ENCODE data around the gene ARFRP1. TPM values are rescaled to one million over a fixed set of nuclear protein-coding genes. Genes with fewer than 3 reads are reported as not detected.

Gene ARFRP1
- total and polyA plus RNA-seq, 2 of the 13 experiments (the other 11 are each of a cell fraction or from before 2014, with no cell fraction given): 32.0 to 51.1 TPM

- POLR2A ChIA-PET: interaction anchor here (0.8 to 4.3 kb wide), 7 partner anchors 10 to 410 kb away, joined by 3 to 58 read pairs (median 5); partner anchors contain the start of genes GMEB2 and TCEA2
- Histone ChIP-seq H2AFZ (ENCODE audit: low read length) (no peak overlapping the region), H3K36me3 (replicated peaks in 1 of 2; ENCODE audit: control insufficient read depth in 1 of 2, insufficient read depth in 2 of 2, low read length in 2 of 2) (peaks cover 3 to 4% of the 10 kb centered on the region in 2 experiments; a peak in 4 of 5 replicates), H3K79me2 (ENCODE audit: insufficient read depth, low read length) (peaks cover 6% of the 10 kb centered on the region), H3K27me3 (ENCODE audit: control insufficient read depth in 1 of 2, insufficient read depth in 2 of 2, low read length in 2 of 2) (no peaks in the 10 kb centered on the region), H3K4me1 (ENCODE audit: insufficient read depth, low read length) (peaks cover 31% of the 10 kb centered on the region), H3K4me3 (replicated peaks in 1 of 3; ENCODE audit: insufficient read depth in 1 of 3, low read depth in 2 of 3, low read length in 3 of 3) (peak overlapping the region; percentile 66 to 83 (median 80)), H3K4me2 (ENCODE audit: low read depth, low read length) (peak overlapping the region; percentile 80), H4K20me1 (ENCODE audit: insufficient read depth, low read length) (peaks cover 3% of the 10 kb centered on the region; the same call in 1 of the 2 replicates), H3K9me3 (ENCODE audit: low read length) (no peaks in the 10 kb centered on the region), H3K9ac (ENCODE audit: insufficient read depth, low read depth, low read length) (peak overlapping the region; percentile 64), H3K27ac (ENCODE audit: extremely low read length, insufficient read depth, low read length) (peak overlapping the region; percentile 64)
- intact Hi-C loops (cut with micrococcal nuclease; ENCODE audit: unreplicated experiment): loop anchor here (10.0 kb wide), 1 partner anchor 118 kb away; the partner anchor contains the start of gene PTK6
- ATAC-seq: peak; percentile 48
- DNase-seq (ENCODE audit: low spot score): peak; percentile 41
- BruUV-seq (replicated peaks): no TSS peak
- in situ Hi-C loops (cut with HindIII; ENCODE audit: extremely low pct_ligation_motif_present, low pct_unique_long_range_greater_than_20kb): no loop called here
- CTCF ChIA-PET (ENCODE audit: low intra/inter-chr PET ratio, low total read pairs): no interaction called here
- FAIRE-seq: no peak
- WGBS (ENCODE audit: low lambda C conversion rate): 12% methylated on average over 37 of the region's 91 CpGs
- TF ChIP-seq ZNF572 (CRISPR knock-in tag; IDR thresholded peaks at IDR 0.05) (no peak), MATR3 (CRISPR knock-in tag; IDR thresholded peaks at IDR 0.05) (no peak), ZNF282 (IDR thresholded peaks at IDR 0.05; ENCODE audit: partially characterized antibody) (no peak), ZMYM3 (CRISPR knock-in tag; IDR thresholded peaks at IDR 0.05) (no peak), GABPA (IDR thresholded peaks at IDR 0.05; ENCODE audit: low read depth, low read length) (0 out of 2 replicates have a peak, but pooled peaks have one; percentile 6), GABPA (CRISPR knock-in tag; IDR thresholded peaks at IDR 0.05; ENCODE audit: low read depth) (no peak), SMARCC2 (IDR thresholded peaks at IDR 0.05) (no peak), THYN1 (CRISPR knock-in tag; IDR thresholded peaks at IDR 0.05; ENCODE audit: borderline replicate concordance, low read depth) (no peak), FOXA3 (CRISPR knock-in tag; IDR thresholded peaks at IDR 0.05) (no peak), RFX3 (CRISPR knock-in tag; IDR thresholded peaks at IDR 0.05) (no peak), GABPB1 (CRISPR knock-in tag; IDR thresholded peaks at IDR 0.05) (peak; percentile 35; the same call in 1 of the 2 replicates), ZNF772 (CRISPR knock-in tag; IDR thresholded peaks at IDR 0.05) (no peak), ZZZ3 (CRISPR knock-in tag; IDR thresholded peaks at IDR 0.05; ENCODE audit: borderline replicate concordance) (no peak), EEA1 (CRISPR knock-in tag; IDR thresholded peaks at IDR 0.05; ENCODE audit: borderline replicate concordance) (no peak; the same call in 1 of the 2 replicates), THAP8 (CRISPR knock-in tag; IDR thresholded peaks at IDR 0.05; ENCODE audit: borderline replicate concordance) (no peak; the same call in 1 of the 2 replicates), ZFP36L2 (CRISPR knock-in tag; IDR thresholded peaks at IDR 0.05) (no peak), MTERF4 (CRISPR knock-in tag; IDR thresholded peaks at IDR 0.05) (no peak), USF2 (IDR thresholded peaks at IDR 0.05; ENCODE audit: low read depth, low read length) (no peak), USF2 (CRISPR knock-in tag; IDR thresholded peaks at IDR 0.05; ENCODE audit: borderline replicate concordance) (no peak)
These were observed 55.4 kb downstream of the ARFRP1 start for GRCh38 chr20:63652192-63652980.
